Ishikawa (cell line): ENCODE data around the gene PDZRN3.

Source experiments
- CREB1 ChIP-seq: IDR thresholded peaks from 2 replicates; pipeline ENCODE4 v1.6.1; 2012; ENCODE audit warnings: low read depth
- EGR1 ChIP-seq: IDR thresholded peaks from 2 replicates; pipeline ENCODE4 v1.6.1; 2012
- ZBTB7A ChIP-seq: IDR thresholded peaks from 2 replicates; pipeline ENCODE4 v1.6.1; 2012; ENCODE audit warnings: low read depth
- TF ChIP-seq, protein P1 (sequence below): IDR thresholded peaks from 2 replicates; pipeline ENCODE4 v1.6.1; 2012

DNA sequence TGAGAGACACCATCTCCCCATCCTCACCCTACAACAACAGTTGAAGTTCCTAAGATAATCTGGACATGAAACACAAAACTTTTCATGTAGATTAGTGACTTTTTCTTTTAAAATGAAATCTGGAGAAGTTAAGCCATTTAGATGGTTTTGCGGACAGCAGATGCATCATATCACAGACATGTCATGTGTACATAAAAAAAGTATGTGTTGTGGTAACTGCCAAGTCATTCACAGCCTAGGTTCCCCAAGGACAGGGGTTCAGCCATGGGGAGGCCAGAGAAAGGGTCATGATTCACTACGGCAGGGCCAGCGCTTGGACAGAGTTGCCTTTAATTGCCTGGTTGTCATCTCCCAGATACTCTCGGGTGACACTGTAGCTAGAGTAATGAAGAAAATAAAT is 163.2 kb downstream of the PDZRN3 start:
- TF ChIP-seq, protein P1, sequence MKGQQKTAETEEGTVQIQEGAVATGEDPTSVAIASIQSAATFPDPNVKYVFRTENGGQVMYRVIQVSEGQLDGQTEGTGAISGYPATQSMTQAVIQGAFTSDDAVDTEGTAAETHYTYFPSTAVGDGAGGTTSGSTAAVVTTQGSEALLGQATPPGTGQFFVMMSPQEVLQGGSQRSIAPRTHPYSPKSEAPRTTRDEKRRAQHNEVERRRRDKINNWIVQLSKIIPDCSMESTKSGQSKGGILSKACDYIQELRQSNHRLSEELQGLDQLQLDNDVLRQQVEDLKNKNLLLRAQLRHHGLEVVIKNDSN: no peak
- TF ChIP-seq EGR1: no peak
- no peak for TF ChIP-seq ZBTB7A
- TF ChIP-seq CREB1: no peak
